HepG2 (cell line): ENCODE results near the gene FAM83D. TPM values are rescaled to one million over a fixed set of nuclear protein-coding genes. Genes with fewer than 3 reads are reported as not detected.

Source experiments
- ATAC-seq: fragments of 200-7000 bp; cut with Tn5 transposase; 3 replicates; pipeline ENCODE4 v1.9.1; 2020; ENCODE audit warnings: mild to moderate bottlenecking, moderate library complexity
- BruUV-seq: library from RNA; stranded (reverse); fragments of 400-500 nt; replicated peaks from 2 replicates; lab custom pipeline; 2021; lab: Mats Ljungman, UMichigan
- CTCF ChIA-PET: fragments of 300-600 bp; formaldehyde crosslinking; extraction: SDS; loops from one replicate; lab custom pipeline; 2021; ENCODE audit warnings: low total read pairs, inconsistent platforms, low intra/inter-chr PET ratio; lab: Yijun Ruan, JAX
- POLR2A ChIA-PET: fragments of 350-600 bp; sonication (Branson Sonifier 250); formaldehyde crosslinking; loops from one replicate; lab custom pipeline; 2020; ENCODE audit warnings: antibody characterized with exemption, inconsistent platforms; lab: Yijun Ruan, JAX
- DNase-seq: peaks from one replicate; pipeline ENCODE4 v3.0.0-alpha.2; 2015; ENCODE audit warnings: low spot score
- FAIRE-seq: peaks from 3 replicates; lab custom pipeline; 2011; peaks lifted over from hg19 to GRCh38; lab: Jason Lieb, UNC
- H2AFZ ChIP-seq: one replicate; pipeline ENCODE4 v1.6.1; 2011; ENCODE audit warnings: low read length, inconsistent platforms
- H3K27ac ChIP-seq: fragments of 300-600 bp; 3 replicates; pipeline ENCODE4 v1.8.0; 2011; ENCODE audit warnings: mixed run types, mild to moderate bottlenecking, mixed read lengths, low read length, inconsistent platforms; ENCODE audit not compliant: insufficient read depth; ENCODE audit errors: extremely low read length
- H3K27me3 ChIP-seq, 2 experiments: fragments of 200-600 bp in 1 of 2; 2 replicates in 1 of 2; 3 replicates in 1 of 2; pipeline versions ENCODE4 v1.6.0 to v1.8.0; 2011; ENCODE audit warnings: low read length in 2 of 2, mild to moderate bottlenecking in 2 of 2, moderate library complexity in 2 of 2, inconsistent platforms in 1 of 2; ENCODE audit not compliant: insufficient read depth in 2 of 2, control insufficient read depth in 1 of 2
- H3K36me3 ChIP-seq, 2 experiments: fragments of 200-600 bp in 1 of 2; replicated peaks in 1 of 2; 2 replicates in 1 of 2; 3 replicates in 1 of 2; pipeline versions ENCODE4 v1.5.1 to v1.8.0; 2011; ENCODE audit warnings: low read length in 2 of 2, inconsistent platforms in 1 of 2; ENCODE audit not compliant: insufficient read depth in 2 of 2, control insufficient read depth in 1 of 2
- H3K4me1 ChIP-seq: 2 replicates; pipeline ENCODE4 v1.5.1; 2012; ENCODE audit warnings: low read length, inconsistent platforms; ENCODE audit not compliant: insufficient read depth
- H3K4me2 ChIP-seq: 2 replicates; pipeline ENCODE4 v1.6.0; 2011; ENCODE audit warnings: low read depth, low read length, inconsistent platforms
- H3K4me3 ChIP-seq, 3 experiments: fragments of 200-600 bp in 1 of 3; sonication (generic), shearing (Covaris generic) in 1 of 3; replicated peaks in 1 of 3; 2 replicates each; pipeline ENCODE4 v1.5.1; 2011 to 2016; ENCODE audit warnings: low read length in 3 of 3, inconsistent platforms in 2 of 3, low read depth in 2 of 3, mild to moderate bottlenecking in 2 of 3, control low read depth in 1 of 3, mixed read lengths in 1 of 3; ENCODE audit not compliant: insufficient read depth in 1 of 3
- H3K79me2 ChIP-seq: one replicate; pipeline ENCODE4 v1.6.1; 2011; ENCODE audit warnings: low read length, inconsistent platforms; ENCODE audit not compliant: insufficient read depth
- H3K9ac ChIP-seq: 2 replicates; pipeline ENCODE4 v1.6.0; 2011; ENCODE audit warnings: mild to moderate bottlenecking, low read depth, low read length, inconsistent platforms; ENCODE audit not compliant: insufficient read depth
- H3K9me3 ChIP-seq: 2 replicates; pipeline ENCODE4 v1.5.1; 2012; ENCODE audit warnings: mild to moderate bottlenecking, low read length
- H4K20me1 ChIP-seq: 2 replicates; pipeline ENCODE4 v1.6.0; 2011; ENCODE audit warnings: inconsistent platforms, mild to moderate bottlenecking, low read length, moderate library complexity; ENCODE audit not compliant: insufficient read depth
- ATAD3A ChIP-seq: sonication (generic); formaldehyde crosslinking; IDR thresholded peaks from 2 replicates; pipeline ENCODE4 v1.4.0; 2020; ENCODE audit warnings: missing genetic modification reagents
- CC2D1A ChIP-seq: sonication (generic); formaldehyde crosslinking; IDR thresholded peaks from 2 replicates; pipeline ENCODE4 v1.8.1; 2023; ENCODE audit warnings: mild to moderate bottlenecking, missing genetic modification reagents
- CHD2 ChIP-seq: IDR thresholded peaks from 2 replicates; pipeline ENCODE4 v1.6.1; 2011; ENCODE audit warnings: low read depth, low read length, improper control_type of control experiment
- EHMT2 ChIP-seq: fragments of 200-600 bp; sonication (generic); IDR thresholded peaks from 2 replicates; pipeline ENCODE4 v1.7.0; 2017; ENCODE audit warnings: antibody characterized with exemption, low read depth, low read length, borderline replicate concordance
- EP300 ChIP-seq, 3 experiments: sonication (generic) in 1 of 3; formaldehyde crosslinking in 1 of 3; IDR thresholded peaks; 2 replicates each; pipeline versions ENCODE4 v1.5.1 to v1.6.1; 2011 to 2020; ENCODE audit warnings: low read depth in 2 of 3, low read length in 2 of 3, borderline replicate concordance in 1 of 3, improper control_type of control experiment in 1 of 3, mild to moderate bottlenecking in 1 of 3, missing genetic modification reagents in 1 of 3, moderate library complexity in 1 of 3
- RARG ChIP-seq: sonication (generic); formaldehyde crosslinking; IDR thresholded peaks from 2 replicates; pipeline ENCODE4 v1.4.0; 2020; ENCODE audit warnings: low read depth, mild to moderate bottlenecking, missing genetic modification reagents
- RFX3 ChIP-seq: IDR thresholded peaks from 2 replicates; pipeline ENCODE4 v1.6.1; 2016; ENCODE audit warnings: missing biosample characterization, missing genetic modification reagents
- ZNF337 ChIP-seq: sonication (generic); formaldehyde crosslinking; IDR thresholded peaks from 2 replicates; pipeline ENCODE4 v1.5.1; 2020; ENCODE audit warnings: missing genetic modification reagents, low read depth, mild to moderate bottlenecking, borderline replicate concordance
- ZNF496 ChIP-seq: sonication (generic); formaldehyde crosslinking; IDR thresholded peaks from 2 replicates; pipeline ENCODE4 v1.8.1; 2023; ENCODE audit warnings: mild to moderate bottlenecking, moderate library complexity, missing genetic modification reagents; ENCODE audit not compliant: insufficient replicate concordance
- WGBS: methylation state at CpG from one replicate; pipeline ENCODE4 v1.1.6; 2017; ENCODE audit warnings: low lambda C conversion rate; 5-methylcytosine and 5-hydroxymethylcytosine counted together
- in situ Hi-C: cut with HindIII; loops from 2 replicates; pipeline ENCODE4 v1.10.0; 2017; ENCODE audit warnings: low pct_unique_long_range_greater_than_20kb; ENCODE audit not compliant: extremely low pct_ligation_motif_present
- intact Hi-C: fragments of 100-400 bp; cut with micrococcal nuclease; formaldehyde crosslinking; loops from one replicate; pipeline ENCODE4 v1.10.0; 2022; ENCODE audit not compliant: unreplicated experiment
- polyA plus RNA-seq, 8 experiments: library from polyadenylated mRNA; depleted of rRNA in 3 of 8; stranded (reverse) in 7 of 8; unstranded in 1 of 8; fragments of >200 nt; fragmentation: Illumina TruSeq in 4 of 8; extraction: Trizol in 4 of 8; gene quantifications; 2 replicates each; pipeline versions ENCODE4 v1.2.1 to v1.2.3, GENCODE V29; 2011 to 2016; ENCODE audit warnings: low read depth in 4 of 8, missing spikeins in 1 of 8, mixed read lengths in 1 of 8; ENCODE audit not compliant: insufficient read depth in 1 of 8
- total RNA-seq, 5 experiments: library from RNA; depleted of rRNA; stranded (reverse); fragments of >200 nt; fragmentation: Illumina TruSeq; extraction: Trizol; gene quantifications; 2 replicates each; pipeline ENCODE4 v1.2.3, GENCODE V29; 2016; ENCODE audit warnings: low read depth in 1 of 5
- TF ChIP-seq, protein P1 (sequence below): sonication (generic); formaldehyde crosslinking; IDR thresholded peaks from 2 replicates; pipeline ENCODE4; 2020; ENCODE audit warnings: missing genetic modification reagents, mild to moderate bottlenecking, borderline replicate concordance
- TF ChIP-seq, protein P2 (sequence below): IDR thresholded peaks from 2 replicates; pipeline ENCODE4 v1.6.1; 2016; ENCODE audit warnings: missing compliant biosample characterization, missing genetic modification reagents, borderline replicate concordance
- TF ChIP-seq, protein P3 (sequence below): IDR thresholded peaks from 2 replicates; pipeline ENCODE4 v1.6.1; 2016; ENCODE audit warnings: mild to moderate bottlenecking
- TF ChIP-seq, protein P4 (sequence below): sonication (generic); formaldehyde crosslinking; IDR thresholded peaks from 2 replicates; pipeline ENCODE4 v1.4.0; 2020; ENCODE audit warnings: missing genetic modification reagents, borderline replicate concordance

FAM83D gene
- total and polyA plus RNA-seq, 2 of the 13 experiments (the other 11 are each of a cell fraction or from before 2014, with no cell fraction given) = 51.4 to 64.0 TPM

DNA sequence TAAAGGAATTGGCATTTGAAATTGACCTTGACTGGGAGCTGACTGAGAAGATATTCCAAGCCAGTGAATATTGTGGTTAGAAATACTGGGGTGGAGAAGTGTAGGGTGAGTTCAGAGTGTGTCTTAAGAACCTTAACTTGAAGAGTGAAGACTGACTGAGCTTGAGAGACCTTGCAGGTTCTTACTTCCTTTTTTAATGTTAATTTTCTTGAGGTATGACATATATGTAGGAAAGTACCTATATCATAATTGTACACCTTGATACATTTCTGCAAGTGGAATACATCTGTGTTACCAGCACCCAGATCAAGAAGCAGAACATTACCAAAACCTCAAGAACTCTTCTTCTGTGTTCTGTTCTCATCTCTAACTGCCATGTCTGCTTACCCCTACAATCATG lies 46.9 kb downstream of the FAM83D start (continued):
- TF ChIP-seq, protein P1, sequence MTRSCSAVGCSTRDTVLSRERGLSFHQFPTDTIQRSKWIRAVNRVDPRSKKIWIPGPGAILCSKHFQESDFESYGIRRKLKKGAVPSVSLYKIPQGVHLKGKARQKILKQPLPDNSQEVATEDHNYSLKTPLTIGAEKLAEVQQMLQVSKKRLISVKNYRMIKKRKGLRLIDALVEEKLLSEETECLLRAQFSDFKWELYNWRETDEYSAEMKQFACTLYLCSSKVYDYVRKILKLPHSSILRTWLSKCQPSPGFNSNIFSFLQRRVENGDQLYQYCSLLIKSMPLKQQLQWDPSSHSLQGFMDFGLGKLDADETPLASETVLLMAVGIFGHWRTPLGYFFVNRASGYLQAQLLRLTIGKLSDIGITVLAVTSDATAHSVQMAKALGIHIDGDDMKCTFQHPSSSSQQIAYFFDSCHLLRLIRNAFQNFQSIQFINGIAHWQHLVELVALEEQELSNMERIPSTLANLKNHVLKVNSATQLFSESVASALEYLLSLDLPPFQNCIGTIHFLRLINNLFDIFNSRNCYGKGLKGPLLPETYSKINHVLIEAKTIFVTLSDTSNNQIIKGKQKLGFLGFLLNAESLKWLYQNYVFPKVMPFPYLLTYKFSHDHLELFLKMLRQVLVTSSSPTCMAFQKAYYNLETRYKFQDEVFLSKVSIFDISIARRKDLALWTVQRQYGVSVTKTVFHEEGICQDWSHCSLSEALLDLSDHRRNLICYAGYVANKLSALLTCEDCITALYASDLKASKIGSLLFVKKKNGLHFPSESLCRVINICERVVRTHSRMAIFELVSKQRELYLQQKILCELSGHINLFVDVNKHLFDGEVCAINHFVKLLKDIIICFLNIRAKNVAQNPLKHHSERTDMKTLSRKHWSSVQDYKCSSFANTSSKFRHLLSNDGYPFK = no peak
- TF ChIP-seq, protein P2, sequence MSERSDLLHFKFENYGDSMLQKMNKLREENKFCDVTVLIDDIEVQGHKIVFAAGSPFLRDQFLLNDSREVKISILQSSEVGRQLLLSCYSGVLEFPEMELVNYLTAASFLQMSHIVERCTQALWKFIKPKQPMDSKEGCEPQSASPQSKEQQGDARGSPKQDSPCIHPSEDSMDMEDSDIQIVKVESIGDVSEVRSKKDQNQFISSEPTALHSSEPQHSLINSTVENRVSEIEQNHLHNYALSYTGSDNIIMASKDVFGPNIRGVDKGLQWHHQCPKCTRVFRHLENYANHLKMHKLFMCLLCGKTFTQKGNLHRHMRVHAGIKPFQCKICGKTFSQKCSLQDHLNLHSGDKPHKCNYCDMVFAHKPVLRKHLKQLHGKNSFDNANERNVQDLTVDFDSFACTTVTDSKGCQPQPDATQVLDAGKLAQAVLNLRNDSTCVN (CRISPR knock-in tag) = no peak
- TF ChIP-seq RFX3 (CRISPR knock-in tag) = no peak

DNA sequence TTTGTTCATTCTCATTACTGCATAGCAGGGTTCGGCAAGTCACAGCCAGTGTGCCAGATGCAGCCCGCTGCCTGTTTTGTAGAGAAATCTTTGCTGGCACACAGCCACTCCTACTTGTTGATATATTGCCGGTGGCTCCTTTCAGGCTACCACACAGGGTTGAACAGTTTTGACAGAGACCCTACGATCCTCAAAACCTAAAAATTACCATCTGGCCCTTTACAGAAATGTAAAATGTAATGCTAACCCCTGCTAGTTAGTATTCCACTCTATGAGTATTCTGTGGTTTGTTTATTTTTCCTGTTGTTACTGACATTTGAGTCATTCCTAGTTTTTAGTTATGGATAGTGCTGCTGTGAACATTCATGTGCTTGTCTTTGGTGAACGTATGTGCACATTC lies 47.4 kb downstream of the FAM83D start:
- in situ Hi-C loops = no loop called here
- TF ChIP-seq CHD2 (no peak), ZNF496 (CRISPR knock-in tag) (no peak), EHMT2 (no peak), ATAD3A (CRISPR knock-in tag) (no peak), RARG (no peak), ZNF337 (no peak), EP300 (IDR thresholded peaks at IDR 0.05; ENCODE audit: low read depth in 2 of 2, low read length in 2 of 2) (no peak), EP300 (CRISPR knock-in tag; IDR thresholded peaks at IDR 0.05; ENCODE audit: borderline replicate concordance) (no peak), CC2D1A (CRISPR knock-in tag) (no peak)
- TF ChIP-seq, protein P3, sequence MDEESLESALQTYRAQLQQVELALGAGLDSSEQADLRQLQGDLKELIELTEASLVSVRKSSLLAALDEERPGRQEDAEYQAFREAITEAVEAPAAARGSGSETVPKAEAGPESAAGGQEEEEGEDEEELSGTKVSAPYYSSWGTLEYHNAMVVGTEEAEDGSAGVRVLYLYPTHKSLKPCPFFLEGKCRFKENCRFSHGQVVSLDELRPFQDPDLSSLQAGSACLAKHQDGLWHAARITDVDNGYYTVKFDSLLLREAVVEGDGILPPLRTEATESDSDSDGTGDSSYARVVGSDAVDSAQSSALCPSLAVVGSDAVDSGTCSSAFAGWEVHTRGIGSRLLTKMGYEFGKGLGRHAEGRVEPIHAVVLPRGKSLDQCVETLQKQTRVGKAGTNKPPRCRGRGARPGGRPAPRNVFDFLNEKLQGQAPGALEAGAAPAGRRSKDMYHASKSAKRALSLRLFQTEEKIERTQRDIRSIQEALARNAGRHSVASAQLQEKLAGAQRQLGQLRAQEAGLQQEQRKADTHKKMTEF (CRISPR knock-in tag) = no peak
- TF ChIP-seq, protein P4, sequence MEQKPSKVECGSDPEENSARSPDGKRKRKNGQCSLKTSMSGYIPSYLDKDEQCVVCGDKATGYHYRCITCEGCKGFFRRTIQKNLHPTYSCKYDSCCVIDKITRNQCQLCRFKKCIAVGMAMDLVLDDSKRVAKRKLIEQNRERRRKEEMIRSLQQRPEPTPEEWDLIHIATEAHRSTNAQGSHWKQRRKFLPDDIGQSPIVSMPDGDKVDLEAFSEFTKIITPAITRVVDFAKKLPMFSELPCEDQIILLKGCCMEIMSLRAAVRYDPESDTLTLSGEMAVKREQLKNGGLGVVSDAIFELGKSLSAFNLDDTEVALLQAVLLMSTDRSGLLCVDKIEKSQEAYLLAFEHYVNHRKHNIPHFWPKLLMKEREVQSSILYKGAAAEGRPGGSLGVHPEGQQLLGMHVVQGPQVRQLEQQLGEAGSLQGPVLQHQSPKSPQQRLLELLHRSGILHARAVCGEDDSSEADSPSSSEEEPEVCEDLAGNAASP (CRISPR knock-in tag) = no peak

More for the DNA sequence above, 47.4 kb downstream of the FAM83D start:
- Histone ChIP-seq H3K27me3 (no peaks in the 10 kb centered on the region), H3K4me3 (no peak overlapping the region), H2AFZ (no peak overlapping the region), H3K4me1 (peaks cover 22% of the 10 kb centered on the region), H3K79me2 (peaks cover 14% of the 10 kb centered on the region), H4K20me1 (no peaks in the 10 kb centered on the region), H3K36me3 (peaks cover 15 to 84% of the 10 kb centered on the region in 2 experiments), H3K9ac (no peak overlapping the region), H3K4me2 (no peak overlapping the region), H3K9me3 (no peaks in the 10 kb centered on the region), H3K27ac (no peak overlapping the region)
- FAIRE-seq (no peak), ATAC-seq (no peak), DNase-seq (no peak)
- intact Hi-C loops = no loop called here
- WGBS = 96% methylated on average over 5 of the region's 5 CpGs
- BruUV-seq = no TSS peak
- CTCF ChIA-PET = no interaction called here
- POLR2A ChIA-PET = no interaction called here
